Panc1 (cell line): Measurements from ENCODE around the gene TLE7. TPM values are rescaled to one million over a fixed set of nuclear protein-coding genes. Genes with fewer than 3 reads are reported as not detected.

ENCODE experiments used
- ATAC-seq: fragments of 200-7000 bp; cut with Tn5 transposase; 2 replicates; pipeline ENCODE4 v1.9.1; 2020; ENCODE audit warnings: mild to moderate bottlenecking, moderate library complexity
- BruUV-seq: library from RNA; stranded (reverse); fragments of 400-500 nt; replicated peaks from 2 replicates; lab custom pipeline; 2021; lab: Mats Ljungman, UMichigan
- CTCF ChIA-PET: fragments of 300-600 bp; sonication (Branson Sonifier 250); formaldehyde crosslinking; loops from one replicate; lab custom pipeline; 2022; ENCODE audit warnings: antibody characterized with exemption; lab: Charles Lee
- POLR2A ChIA-PET: fragments of 300-600 bp; sonication (Branson Sonifier 250); formaldehyde crosslinking; loops from one replicate; lab custom pipeline; 2022; ENCODE audit warnings: antibody characterized with exemption; lab: Charles Lee
- DNase-seq: peaks from one replicate; pipeline ENCODE4 v3.0.0-alpha.2; 2010; ENCODE audit warnings: low read depth, low spot score
- H3K27ac ChIP-seq: 2 replicates; pipeline ENCODE4 v1.5.1; 2011; ENCODE audit warnings: mild to moderate bottlenecking, low read length, inconsistent platforms
- H3K27me3 ChIP-seq: fragments of 200-500 bp; sonication (Bioruptor generic); 2 replicates; pipeline ENCODE4 v1.6.0; 2014; ENCODE audit warnings: low read length, inconsistent platforms; ENCODE audit not compliant: control insufficient read depth, insufficient read depth
- H3K36me3 ChIP-seq: fragments of 200-500 bp; sonication (Bioruptor generic); 2 replicates; pipeline ENCODE4 v1.5.1; 2014; ENCODE audit warnings: inconsistent platforms, mild to moderate bottlenecking, low read length, moderate library complexity; ENCODE audit not compliant: control insufficient read depth, insufficient read depth
- H3K4me1 ChIP-seq: 2 replicates; pipeline ENCODE4 v1.5.1; 2011; ENCODE audit warnings: inconsistent platforms, mild to moderate bottlenecking, low read length, moderate library complexity; ENCODE audit not compliant: control insufficient read depth, insufficient read depth
- H3K4me3 ChIP-seq, 2 experiments: 2 replicates each; pipeline ENCODE4 v1.5.1; 2011 to 2012; ENCODE audit warnings: low read depth in 2 of 2, low read length in 2 of 2, mild to moderate bottlenecking in 2 of 2, inconsistent platforms in 1 of 2, moderate library complexity in 1 of 2
- H3K9me3 ChIP-seq: fragments of 200-500 bp; sonication (Bioruptor generic); 2 replicates; pipeline ENCODE4 v1.5.1; 2014; ENCODE audit warnings: low read depth, mild to moderate bottlenecking, inconsistent platforms, low read length, moderate library complexity; ENCODE audit not compliant: control insufficient read depth, insufficient read depth
- POLR2AphosphoS5 ChIP-seq: IDR thresholded peaks from 2 replicates; pipeline ENCODE4 v1.6.1; 2012; ENCODE audit warnings: mild to moderate bottlenecking, low read depth, low read length, moderate library complexity
- REST ChIP-seq, 2 experiments: IDR thresholded peaks; 2 replicates each; pipeline ENCODE4 v1.6.1; 2011 to 2012; ENCODE audit warnings: low read depth in 2 of 2, control low read depth in 1 of 2, low read length in 1 of 2, mild to moderate bottlenecking in 1 of 2, moderate library complexity in 1 of 2; ENCODE audit not compliant: insufficient read depth in 1 of 2
- SIN3A ChIP-seq: IDR thresholded peaks from 2 replicates; pipeline ENCODE4 v1.6.1; 2012; ENCODE audit warnings: low read depth, mild to moderate bottlenecking, low read length, moderate library complexity, borderline replicate concordance; ENCODE audit not compliant: insufficient read depth
- TCF7L2 ChIP-seq: IDR thresholded peaks from 2 replicates; pipeline ENCODE4 v1.6.1; 2011; ENCODE audit warnings: mild to moderate bottlenecking, low read depth, low read length, inconsistent platforms
- in situ Hi-C: cut with HindIII; loops from 2 replicates; pipeline ENCODE4 v1.10.0; 2016; ENCODE audit warnings: low sequenced_read_pairs, low pct_unique_long_range_greater_than_20kb
- intact Hi-C: fragments of 100-400 bp; cut with micrococcal nuclease; formaldehyde crosslinking; loops from one replicate; pipeline ENCODE4 v1.10.0; 2022; ENCODE audit not compliant: unreplicated experiment
- total RNA-seq: library from RNA; stranded (reverse); gene quantifications from one replicate; pipeline ENCODE4 v1.2.1, GENCODE V29; 2021; ENCODE audit not compliant: unreplicated experiment
- TF ChIP-seq, protein P1 (sequence below): fragments of 450-650 bp; IDR thresholded peaks from 2 replicates; pipeline ENCODE4 v1.5.1; 2017; ENCODE audit warnings: mild to moderate bottlenecking

Gene TLE7
- total RNA-seq, 1 experiment from 2014 or later: not detected

- Histone ChIP-seq H3K9me3 (no peaks in the 10 kb centered on the region), H3K27ac (no peak overlapping the region), H3K27me3 (no peaks in the 10 kb centered on the region; the same call in 1 of the 2 replicates), H3K4me1 (no peaks in the 10 kb centered on the region), H3K4me3 (no peak overlapping the region), H3K36me3 (no peaks in the 10 kb centered on the region)
- no TSS peak for BruUV-seq
- in situ Hi-C loops: no loop called here
- intact Hi-C loops: no loop called here
- ChIA-PET POLR2A (no interaction called here), CTCF (no interaction called here)
- no peak for TF ChIP-seq REST (IDR thresholded peaks at IDR 0.05; ENCODE audit: insufficient read depth in 1 of 2, low read depth in 2 of 2, low read length in 1 of 2)
- TF ChIP-seq POLR2AphosphoS5: no peak
- no peak for TF ChIP-seq TCF7L2
- TF ChIP-seq, protein P1, sequence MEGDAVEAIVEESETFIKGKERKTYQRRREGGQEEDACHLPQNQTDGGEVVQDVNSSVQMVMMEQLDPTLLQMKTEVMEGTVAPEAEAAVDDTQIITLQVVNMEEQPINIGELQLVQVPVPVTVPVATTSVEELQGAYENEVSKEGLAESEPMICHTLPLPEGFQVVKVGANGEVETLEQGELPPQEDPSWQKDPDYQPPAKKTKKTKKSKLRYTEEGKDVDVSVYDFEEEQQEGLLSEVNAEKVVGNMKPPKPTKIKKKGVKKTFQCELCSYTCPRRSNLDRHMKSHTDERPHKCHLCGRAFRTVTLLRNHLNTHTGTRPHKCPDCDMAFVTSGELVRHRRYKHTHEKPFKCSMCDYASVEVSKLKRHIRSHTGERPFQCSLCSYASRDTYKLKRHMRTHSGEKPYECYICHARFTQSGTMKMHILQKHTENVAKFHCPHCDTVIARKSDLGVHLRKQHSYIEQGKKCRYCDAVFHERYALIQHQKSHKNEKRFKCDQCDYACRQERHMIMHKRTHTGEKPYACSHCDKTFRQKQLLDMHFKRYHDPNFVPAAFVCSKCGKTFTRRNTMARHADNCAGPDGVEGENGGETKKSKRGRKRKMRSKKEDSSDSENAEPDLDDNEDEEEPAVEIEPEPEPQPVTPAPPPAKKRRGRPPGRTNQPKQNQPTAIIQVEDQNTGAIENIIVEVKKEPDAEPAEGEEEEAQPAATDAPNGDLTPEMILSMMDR: no peak
- TF ChIP-seq SIN3A: no peak
- ATAC-seq (no peak), DNase-seq (no peak)
These were observed 57.7 kb downstream of the TLE7 start for GRCh38 chr16:71384073-71384724.

DNA sequence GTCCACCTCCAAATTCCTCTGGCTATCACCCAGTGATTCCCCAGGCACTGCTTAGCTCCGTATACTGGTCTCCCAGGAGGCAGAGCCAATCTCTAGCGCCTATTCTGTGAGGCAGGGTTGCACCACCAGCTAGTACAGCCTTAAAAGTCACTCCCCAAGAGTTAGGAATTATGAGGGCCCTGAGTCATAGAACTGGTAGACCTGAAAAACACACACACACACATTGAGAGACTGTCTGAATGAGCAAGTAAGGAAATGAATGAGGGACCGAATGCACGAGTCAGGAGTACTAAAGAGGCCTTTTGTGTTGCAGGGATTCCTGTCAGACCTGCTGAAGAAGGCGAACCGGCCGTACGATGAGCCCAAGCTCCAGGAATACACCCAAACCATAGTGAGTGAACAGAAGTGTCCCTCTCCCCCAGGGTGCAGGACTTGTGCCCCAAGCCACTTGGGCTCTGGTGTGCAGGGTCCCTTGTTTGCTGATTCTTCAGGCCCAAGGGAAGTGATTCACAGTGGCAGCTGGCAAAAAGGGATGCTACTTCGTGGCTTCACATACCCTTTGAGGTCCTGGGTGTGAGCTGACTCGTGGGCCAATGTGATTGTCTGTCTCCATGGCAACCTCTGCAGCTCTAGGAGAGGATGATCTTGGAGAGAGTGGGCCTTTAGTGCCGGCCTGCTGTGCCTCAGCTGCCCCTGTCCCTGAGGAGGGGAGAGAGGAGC, 58.6 kb downstream of the TLE7 start:
- POLR2A ChIA-PET: interaction anchor here (0.6 kb wide), 1 partner anchor 16 kb away, joined by 5 read pairs; no protein-coding TSS in a partner anchor

More for the DNA sequence above, 58.6 kb downstream of the TLE7 start:
- intact Hi-C loops: no loop called here
- no peak for DNase-seq
- CTCF ChIA-PET: no interaction called here
- Histone ChIP-seq H3K36me3 (no peaks in the 10 kb centered on the region), H3K27me3 (no peaks in the 10 kb centered on the region; the same call in 1 of the 2 replicates), H3K27ac (no peak overlapping the region), H3K9me3 (no peaks in the 10 kb centered on the region), H3K4me3 (no peak overlapping the region), H3K4me1 (no peaks in the 10 kb centered on the region)
- TF ChIP-seq, protein P1: no peak
- no peak for TF ChIP-seq POLR2AphosphoS5
- TF ChIP-seq TCF7L2: no peak
- TF ChIP-seq REST (IDR thresholded peaks at IDR 0.05; ENCODE audit: insufficient read depth in 1 of 2, low read depth in 2 of 2, low read length in 1 of 2): no peak
- no peak for TF ChIP-seq SIN3A
- no TSS peak for BruUV-seq
- in situ Hi-C loops: no loop called here
- ATAC-seq: no peak
